Smooth muscle cell (in vitro differentiated cells): ENCODE measurements around the gene DOC2B. TPM values are rescaled to one million over a fixed set of nuclear protein-coding genes. Genes with fewer than 3 reads are reported as not detected.

Experiments
- DNase-seq: peaks from one replicate; lab custom pipeline; 2025; ENCODE audit not compliant: unreplicated experiment; lab: John Stamatoyannopoulos, UW
- H2AFZ ChIP-seq: fragments of 200-600 bp; sonication (generic); 2 replicates; pipeline ENCODE4 v1.6.0; 2016; ENCODE audit warnings: antibody characterized with exemption, low read depth, mild to moderate bottlenecking
- H3F3A ChIP-seq: fragments of 200-600 bp; sonication (generic); 2 replicates; pipeline ENCODE4 v1.6.0; 2017; ENCODE audit warnings: antibody characterized with exemption, low read depth
- H3K27ac ChIP-seq: fragments of 200-600 bp; sonication (generic); 2 replicates; pipeline ENCODE4 v1.5.1; 2016; ENCODE audit warnings: low read depth, mild to moderate bottlenecking
- H3K27me3 ChIP-seq: fragments of 200-600 bp; sonication (generic); 2 replicates; pipeline ENCODE4 v1.6.1; 2016; ENCODE audit warnings: low read depth, mild to moderate bottlenecking
- H3K36me3 ChIP-seq: fragments of 200-600 bp; sonication (generic); 2 replicates; pipeline ENCODE4 v1.5.1; 2016; ENCODE audit warnings: low read depth
- H3K4me1 ChIP-seq: fragments of 200-600 bp; sonication (generic); 2 replicates; pipeline ENCODE4 v1.5.1; 2016; ENCODE audit warnings: low read depth
- H3K4me2 ChIP-seq: fragments of 200-600 bp; sonication (generic); 2 replicates; pipeline ENCODE4 v1.6.0; 2016; ENCODE audit warnings: mild to moderate bottlenecking
- H3K4me3 ChIP-seq: fragments of 200-600 bp; sonication (generic); 2 replicates; pipeline ENCODE4 v1.5.1; 2016; ENCODE audit warnings: mild to moderate bottlenecking
- H3K79me2 ChIP-seq: fragments of 200-600 bp; sonication (generic); 2 replicates; pipeline ENCODE4 v1.6.0; 2016; ENCODE audit warnings: low read depth, mild to moderate bottlenecking
- H3K9ac ChIP-seq: fragments of 200-600 bp; sonication (generic); 2 replicates; pipeline ENCODE4 v1.6.0; 2016; ENCODE audit warnings: low read depth
- H3K9me3 ChIP-seq: fragments of 200-600 bp; sonication (generic); replicated peaks from 2 replicates; pipeline ENCODE4 v1.5.1; 2016; ENCODE audit warnings: low read depth
- H4K20me1 ChIP-seq: fragments of 200-600 bp; sonication (generic); 2 replicates; pipeline ENCODE4 v1.6.0; 2016; ENCODE audit warnings: low read depth
- WGBS: methylation state at CpG from one replicate; pipeline ENCODE4 v1.1.7; 2016; ENCODE audit warnings: low lambda C conversion rate; 5-methylcytosine and 5-hydroxymethylcytosine counted together
- polyA plus RNA-seq: library from polyadenylated mRNA; unstranded; fragments of >200 nt; fragmentation: Nextera tagmentation; extraction: Ambion mirVana; gene quantifications from 2 replicates; pipeline ENCODE4 v1.2.1, GENCODE V29; 2016
- total RNA-seq: library from RNA; depleted of rRNA; stranded (reverse); fragments of >200 nt; gene quantifications from 2 replicates; pipeline ENCODE4 v1.2.3, GENCODE V29; 2014
- TF ChIP-seq, protein P1 (sequence below): fragments of 200-600 bp; sonication (generic); IDR thresholded peaks from 2 replicates; pipeline ENCODE4 v1.5.1; 2017; ENCODE audit warnings: borderline replicate concordance, mild to moderate bottlenecking, antibody characterized with exemption; ENCODE audit not compliant: insufficient read depth, poor library complexity, severe bottlenecking

Gene DOC2B
- total and polyA plus RNA-seq, 2 experiments from 2014 or later = 0.24 to 0.27 TPM

DNA sequence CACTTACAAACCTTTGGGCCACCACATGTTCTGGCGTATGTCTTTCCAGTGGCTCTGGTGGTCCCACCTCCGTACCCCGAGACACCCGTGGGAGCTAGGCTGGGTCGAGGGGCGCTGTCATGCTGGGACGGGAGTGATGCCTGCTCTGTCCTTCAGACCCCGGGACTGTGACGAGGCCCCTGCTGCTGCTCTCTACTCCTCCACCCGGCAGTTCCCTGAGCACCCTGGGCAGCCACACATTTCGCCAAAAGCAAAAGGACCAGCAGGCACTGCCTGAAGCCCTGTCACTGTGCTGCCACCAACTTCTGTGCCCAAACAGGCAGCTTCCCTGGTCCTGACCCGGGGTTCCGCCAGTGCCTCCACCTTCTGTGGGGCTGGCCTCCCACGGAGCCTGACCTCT is 15.5 kb downstream of the DOC2B start:
- no peak overlapping the region for H2AFZ ChIP-seq
- no peaks in the 10 kb centered on the region for H3K4me1 ChIP-seq
- DNase-seq = no peak
- no peaks in the 10 kb centered on the region for H3F3A ChIP-seq
- no peak overlapping the region for H3K9ac ChIP-seq
- H3K9me3 ChIP-seq = no peaks in the 10 kb centered on the region
- H3K4me3 ChIP-seq = no peak overlapping the region
- WGBS = 95% methylated on average over 13 of the region's 14 CpGs
- TF ChIP-seq, protein P1, sequence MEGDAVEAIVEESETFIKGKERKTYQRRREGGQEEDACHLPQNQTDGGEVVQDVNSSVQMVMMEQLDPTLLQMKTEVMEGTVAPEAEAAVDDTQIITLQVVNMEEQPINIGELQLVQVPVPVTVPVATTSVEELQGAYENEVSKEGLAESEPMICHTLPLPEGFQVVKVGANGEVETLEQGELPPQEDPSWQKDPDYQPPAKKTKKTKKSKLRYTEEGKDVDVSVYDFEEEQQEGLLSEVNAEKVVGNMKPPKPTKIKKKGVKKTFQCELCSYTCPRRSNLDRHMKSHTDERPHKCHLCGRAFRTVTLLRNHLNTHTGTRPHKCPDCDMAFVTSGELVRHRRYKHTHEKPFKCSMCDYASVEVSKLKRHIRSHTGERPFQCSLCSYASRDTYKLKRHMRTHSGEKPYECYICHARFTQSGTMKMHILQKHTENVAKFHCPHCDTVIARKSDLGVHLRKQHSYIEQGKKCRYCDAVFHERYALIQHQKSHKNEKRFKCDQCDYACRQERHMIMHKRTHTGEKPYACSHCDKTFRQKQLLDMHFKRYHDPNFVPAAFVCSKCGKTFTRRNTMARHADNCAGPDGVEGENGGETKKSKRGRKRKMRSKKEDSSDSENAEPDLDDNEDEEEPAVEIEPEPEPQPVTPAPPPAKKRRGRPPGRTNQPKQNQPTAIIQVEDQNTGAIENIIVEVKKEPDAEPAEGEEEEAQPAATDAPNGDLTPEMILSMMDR = no peak
- no peaks in the 10 kb centered on the region for H4K20me1 ChIP-seq
- no peak overlapping the region for H3K4me2 ChIP-seq
- H3K27me3 ChIP-seq = no peaks in the 10 kb centered on the region
- no peaks in the 10 kb centered on the region for H3K79me2 ChIP-seq
- no peaks in the 10 kb centered on the region for H3K36me3 ChIP-seq
- no peak overlapping the region for H3K27ac ChIP-seq

DNA sequence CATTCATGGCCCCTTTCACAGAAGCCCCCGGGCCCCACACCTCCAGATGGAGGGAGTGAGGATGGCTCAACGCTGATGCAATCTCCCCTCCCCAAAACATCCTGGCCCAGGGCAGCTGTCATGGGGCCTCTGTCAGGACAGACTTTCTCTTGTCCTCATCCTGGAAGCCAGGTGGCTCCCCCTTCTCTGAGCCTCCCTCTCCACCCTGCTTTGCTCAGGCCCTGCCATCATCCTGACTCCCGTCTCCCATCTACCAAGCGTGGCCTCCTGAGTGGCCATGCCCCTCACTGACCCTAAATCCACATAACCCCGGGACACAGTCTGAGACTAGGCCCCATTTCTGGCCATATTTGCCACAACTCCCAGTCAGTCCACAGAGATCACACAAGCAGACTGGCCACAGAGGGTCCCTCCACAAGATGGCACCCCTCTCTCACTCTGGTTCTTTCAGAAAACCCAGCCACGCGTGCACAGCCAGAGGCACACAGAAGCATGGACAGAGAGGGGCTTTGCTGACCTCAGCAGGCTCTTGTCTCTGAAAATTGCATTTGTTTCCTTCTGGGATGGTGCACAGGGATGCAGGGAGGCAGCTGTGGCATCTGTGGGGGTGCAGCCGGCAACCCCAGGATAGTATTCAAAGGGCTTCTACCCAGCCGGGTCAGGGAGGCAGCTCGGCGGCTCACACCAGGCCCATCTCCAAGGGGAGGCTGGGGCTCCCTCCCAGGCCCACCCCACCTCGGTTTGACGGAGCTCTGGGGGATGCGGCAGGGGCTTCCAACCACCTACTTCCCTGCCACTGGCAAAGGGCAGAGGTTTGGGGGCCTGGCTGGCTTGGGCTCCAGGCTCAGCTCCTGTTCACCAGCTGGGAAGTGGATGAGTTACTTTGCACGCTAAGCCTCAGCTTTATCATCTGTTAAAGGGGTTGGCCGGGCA is 16.9 kb downstream of the DOC2B start:
- Histone ChIP-seq H3K4me3 (no peak overlapping the region), H3K4me2 (no peak overlapping the region), H3K27ac (no peak overlapping the region), H3K79me2 (no peaks in the 10 kb centered on the region), H3K36me3 (no peaks in the 10 kb centered on the region), H3K4me1 (no peaks in the 10 kb centered on the region), H3F3A (no peaks in the 10 kb centered on the region), H4K20me1 (no peaks in the 10 kb centered on the region), H3K27me3 (no peaks in the 10 kb centered on the region), H2AFZ (no peak overlapping the region), H3K9ac (no peak overlapping the region), H3K9me3 (no peaks in the 10 kb centered on the region)
- peak; percentile 8 for DNase-seq
- 78% methylated on average over 16 of the region's 16 CpGs for WGBS
- TF ChIP-seq, protein P1 = peak; percentile 60

DNA sequence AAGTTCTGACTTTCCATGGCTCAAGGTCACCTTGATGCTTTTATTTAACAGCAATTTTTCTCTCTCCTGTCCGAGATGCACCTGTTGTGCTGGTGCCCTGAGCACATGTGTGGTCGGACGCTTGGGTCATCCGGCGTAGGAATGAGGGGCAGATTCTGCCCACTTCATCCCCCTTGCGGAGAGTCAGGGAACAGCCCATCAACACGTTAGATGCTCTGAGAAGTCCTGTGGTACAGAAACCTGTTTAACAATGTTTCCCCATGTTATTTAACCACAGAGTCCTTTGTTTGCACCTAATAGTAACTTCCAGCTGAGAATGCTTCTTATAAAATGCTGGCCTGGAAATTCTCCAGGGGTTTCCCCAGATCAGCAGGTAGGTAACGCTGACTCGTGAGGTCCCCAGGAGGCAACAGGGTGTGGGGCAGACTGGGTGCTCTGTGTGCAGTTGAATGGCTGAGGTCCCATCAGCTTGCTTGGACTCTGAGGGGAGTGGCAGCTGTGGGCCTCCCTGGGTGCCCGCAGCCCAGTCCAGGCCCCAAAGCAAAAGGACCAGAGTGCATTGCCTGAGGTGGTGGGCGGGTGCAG is 17.8 kb downstream of the DOC2B start:
- no peak for DNase-seq
- no peaks in the 10 kb centered on the region for H3K79me2 ChIP-seq
- no peak overlapping the region for H2AFZ ChIP-seq
- H3K4me1 ChIP-seq = no peaks in the 10 kb centered on the region
- TF ChIP-seq, protein P1 = peak; percentile 24
- H3K9ac ChIP-seq = no peak overlapping the region
- no peaks in the 10 kb centered on the region for H3K9me3 ChIP-seq
- H4K20me1 ChIP-seq = no peaks in the 10 kb centered on the region
- no peaks in the 10 kb centered on the region for H3K27me3 ChIP-seq
- 79% methylated on average over 11 of the region's 11 CpGs for WGBS
- H3K4me3 ChIP-seq = no peak overlapping the region
- H3K4me2 ChIP-seq = no peak overlapping the region
- no peaks in the 10 kb centered on the region for H3K36me3 ChIP-seq
- H3F3A ChIP-seq = no peaks in the 10 kb centered on the region
- no peak overlapping the region for H3K27ac ChIP-seq

DNA sequence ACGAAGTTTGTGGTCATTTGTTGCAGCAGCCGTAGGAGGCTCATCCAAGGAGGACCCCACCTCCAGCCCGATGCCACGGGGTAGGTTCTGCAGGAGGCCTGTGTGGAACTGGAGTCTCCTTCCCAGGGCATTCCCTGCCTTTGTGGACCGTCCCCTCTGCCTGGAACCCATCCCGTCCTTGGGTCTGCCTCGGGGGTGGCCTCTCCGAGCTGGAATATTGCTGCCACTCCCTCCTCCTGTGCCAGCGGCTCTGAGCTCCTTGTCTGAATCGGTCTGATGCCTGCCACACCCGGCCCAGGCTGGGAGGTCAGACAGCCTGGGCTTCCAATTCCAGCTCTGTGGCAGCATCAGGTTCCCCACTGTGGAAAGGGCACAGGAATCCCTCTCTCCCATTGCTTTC is 18.8 kb downstream of the DOC2B start:
- Histone ChIP-seq H3K36me3 (no peaks in the 10 kb centered on the region), H3K4me2 (no peak overlapping the region), H3K79me2 (no peaks in the 10 kb centered on the region), H3K27me3 (no peaks in the 10 kb centered on the region), H2AFZ (no peak overlapping the region), H3K9me3 (no peaks in the 10 kb centered on the region), H3K4me1 (no peaks in the 10 kb centered on the region), H3F3A (no peaks in the 10 kb centered on the region), H4K20me1 (no peaks in the 10 kb centered on the region), H3K27ac (no peak overlapping the region), H3K4me3 (no peak overlapping the region), H3K9ac (no peak overlapping the region)
- 86% methylated on average over 11 of the region's 11 CpGs for WGBS
- DNase-seq = no peak
- TF ChIP-seq, protein P1 = no peak
